B cell (primary cell): ENCODE data around the gene PLD5. TPM values are rescaled to one million over a fixed set of nuclear protein-coding genes. Genes with fewer than 3 reads are reported as not detected.

ENCODE experiments used
- ATAC-seq: fragments of 200-7000 bp; cut with Tn5 transposase; one replicate; pipeline ENCODE4 v1.10.0; 2021; ENCODE audit warnings: low read depth, mild to moderate bottlenecking, moderate number of reproducible peaks, moderate library complexity
- CTCF ChIA-PET: fragments of 350-600 bp; sonication (Branson Sonifier 250); formaldehyde crosslinking; loops from one replicate; lab custom pipeline; 2021; ENCODE audit warnings: antibody characterized with exemption, inconsistent platforms; lab: Charles Lee
- POLR2A ChIA-PET: fragments of 350-600 bp; sonication (Branson Sonifier 250); formaldehyde crosslinking; loops from one replicate; lab custom pipeline; 2021; ENCODE audit warnings: antibody characterized with exemption; lab: Charles Lee
- DNase-seq: peaks from one replicate; pipeline ENCODE4 v3.0.0; 2013
- H2AFZ ChIP-seq: 2 replicates; pipeline ENCODE4 v1.6.1; 2012; ENCODE audit warnings: mild to moderate bottlenecking, low read depth, low read length; ENCODE audit not compliant: insufficient read depth, poor library complexity, severe bottlenecking
- H3K27ac ChIP-seq, 2 donors: 1 replicate in 1 of 2; 2 replicates in 1 of 2; pipeline ENCODE4 v1.5.1; 2012 to 2013; ENCODE audit warnings: low read length in 2 of 2, mild to moderate bottlenecking in 2 of 2, moderate library complexity in 1 of 2
- H3K27me3 ChIP-seq, 4 experiments: fragments of 200-600 bp in 1 of 4; sonication (generic) in 1 of 4; replicated peaks in 1 of 4; 1 replicate in 2 of 4; 2 replicates in 2 of 4; pipeline versions ENCODE4 v1.6.1 to v1.7.0; 2013 to 2016; ENCODE audit warnings: low read length in 3 of 4, mild to moderate bottlenecking in 2 of 4, mixed read lengths in 1 of 4, moderate library complexity in 1 of 4; ENCODE audit not compliant: insufficient read depth in 4 of 4, control insufficient read depth in 3 of 4; ENCODE audit errors: control extremely low read depth in 1 of 4
- H3K36me3 ChIP-seq, 2 experiments: replicated peaks in 1 of 2; 1 replicate in 1 of 2; 2 replicates in 1 of 2; pipeline versions ENCODE4 v1.6.1 to v1.7.1; 2013; ENCODE audit warnings: low read length in 1 of 2; ENCODE audit not compliant: insufficient read depth in 2 of 2, control insufficient read depth in 1 of 2; ENCODE audit errors: control extremely low read depth in 1 of 2, extremely low read depth in 1 of 2
- H3K4me1 ChIP-seq, 2 donors: fragments of 200-600 bp in 1 of 2; sonication (generic) in 1 of 2; 1 replicate in 1 of 2; 2 replicates in 1 of 2; pipeline versions ENCODE4 v1.5.1 to v1.6.1; 2013 to 2017; ENCODE audit warnings: low read length in 2 of 2; ENCODE audit not compliant: control insufficient read depth in 2 of 2, insufficient read depth in 2 of 2
- H3K4me2 ChIP-seq: replicated peaks from 2 replicates; pipeline ENCODE3; 2012; ENCODE audit warnings: mild to moderate bottlenecking, low read depth, low read length; ENCODE audit not compliant: poor library complexity, severe bottlenecking
- H3K4me3 ChIP-seq, 5 experiments: fragments of 200-600 bp in 1 of 5; sonication (generic) in 1 of 5; 1 replicate in 3 of 5; 2 replicates in 2 of 5; pipeline versions ENCODE4 v1.5.1 to v1.7.0; 2011 to 2016; ENCODE audit warnings: low read length in 4 of 5, mild to moderate bottlenecking in 4 of 5, low read depth in 2 of 5, control low read depth in 1 of 5, moderate library complexity in 1 of 5; ENCODE audit not compliant: insufficient read depth in 1 of 5; ENCODE audit errors: control extremely low read depth in 1 of 5, extremely low read depth in 1 of 5
- H3K79me2 ChIP-seq: fragments of 200-600 bp; sonication (generic); one replicate; pipeline ENCODE4 v1.6.0; 2016; ENCODE audit warnings: low read length; ENCODE audit not compliant: control insufficient read depth, insufficient read depth
- H3K9ac ChIP-seq: fragments of 200-600 bp; sonication (generic); 2 replicates; pipeline ENCODE4 v1.6.1; 2017; ENCODE audit warnings: mild to moderate bottlenecking, low read length, moderate library complexity
- H3K9me3 ChIP-seq, 3 donors: one replicate each; pipeline versions ENCODE4 v1.6.1 to v1.7.1; 2013; ENCODE audit warnings: low read length in 2 of 3; ENCODE audit not compliant: control insufficient read depth in 2 of 3, insufficient read depth in 1 of 3; ENCODE audit errors: control extremely low read depth in 1 of 3
- H4K20me1 ChIP-seq: 2 replicates; pipeline ENCODE4 v1.6.0; 2012; ENCODE audit warnings: mild to moderate bottlenecking, low read length; ENCODE audit not compliant: insufficient read depth, control insufficient read depth, poor library complexity, severe bottlenecking
- H3K27ac Mint-ChIP-seq: one replicate; pipeline ENCODE4 v1.8.0; 2021; ENCODE audit warnings: mixed read lengths
- H3K27me3 Mint-ChIP-seq: one replicate; pipeline ENCODE4 v1.8.0; 2021; ENCODE audit warnings: mixed read lengths
- H3K4me1 Mint-ChIP-seq: one replicate; pipeline ENCODE4 v1.8.0; 2021; ENCODE audit warnings: mixed read lengths
- H3K4me3 Mint-ChIP-seq: one replicate; pipeline ENCODE4 v1.8.0; 2021; ENCODE audit warnings: mixed read lengths
- H3K9me3 Mint-ChIP-seq: one replicate; pipeline ENCODE4 v1.8.0; 2022; ENCODE audit warnings: mixed read lengths; ENCODE audit not compliant: insufficient read depth
- EZH2 ChIP-seq: IDR thresholded peaks from 2 replicates; pipeline ENCODE4 v1.6.1; 2012; ENCODE audit warnings: borderline replicate concordance, low read depth, mild to moderate bottlenecking, moderate library complexity, low read length; ENCODE audit not compliant: insufficient read depth, poor library complexity, severe bottlenecking
- WGBS: methylation state at CpG from one replicate; pipeline ENCODE4 v1.1.5; 2013; ENCODE audit warnings: missing lambda C conversion rate; ENCODE audit not compliant: insufficient coverage; 5-methylcytosine and 5-hydroxymethylcytosine counted together
- intact Hi-C: fragments of 100-400 bp; cut with micrococcal nuclease; formaldehyde crosslinking; loops from one replicate; pipeline ENCODE4 v1.10.0; 2022
- polyA plus RNA-seq: library from polyadenylated mRNA; depleted of rRNA; stranded (reverse); fragments of >200 nt; gene quantifications from 2 replicates; pipeline ENCODE4 v1.2.3, GENCODE V29; 2012
- total RNA-seq, 2 donors: library from RNA; stranded (reverse); fragments of 120-200 nt in 1 of 2; gene quantifications; 1 replicate in 1 of 2; 2 replicates in 1 of 2; pipeline versions ENCODE4 v1.2.3 to v1.2.4, GENCODE V29; 2013 to 2022
- TF ChIP-seq, protein P1 (sequence below): fragments of 200-600 bp; IDR thresholded peaks from one replicate; pipeline ENCODE4 v1.8.0; 2022; ENCODE audit warnings: antibody characterized with exemption, mild to moderate bottlenecking

PLD5 gene
- total and polyA plus RNA-seq, 2 donors (not counting 1 experiment from before 2014, with no cell fraction given) = 0.37 to 1.9 TPM

- TF ChIP-seq, protein P1, sequence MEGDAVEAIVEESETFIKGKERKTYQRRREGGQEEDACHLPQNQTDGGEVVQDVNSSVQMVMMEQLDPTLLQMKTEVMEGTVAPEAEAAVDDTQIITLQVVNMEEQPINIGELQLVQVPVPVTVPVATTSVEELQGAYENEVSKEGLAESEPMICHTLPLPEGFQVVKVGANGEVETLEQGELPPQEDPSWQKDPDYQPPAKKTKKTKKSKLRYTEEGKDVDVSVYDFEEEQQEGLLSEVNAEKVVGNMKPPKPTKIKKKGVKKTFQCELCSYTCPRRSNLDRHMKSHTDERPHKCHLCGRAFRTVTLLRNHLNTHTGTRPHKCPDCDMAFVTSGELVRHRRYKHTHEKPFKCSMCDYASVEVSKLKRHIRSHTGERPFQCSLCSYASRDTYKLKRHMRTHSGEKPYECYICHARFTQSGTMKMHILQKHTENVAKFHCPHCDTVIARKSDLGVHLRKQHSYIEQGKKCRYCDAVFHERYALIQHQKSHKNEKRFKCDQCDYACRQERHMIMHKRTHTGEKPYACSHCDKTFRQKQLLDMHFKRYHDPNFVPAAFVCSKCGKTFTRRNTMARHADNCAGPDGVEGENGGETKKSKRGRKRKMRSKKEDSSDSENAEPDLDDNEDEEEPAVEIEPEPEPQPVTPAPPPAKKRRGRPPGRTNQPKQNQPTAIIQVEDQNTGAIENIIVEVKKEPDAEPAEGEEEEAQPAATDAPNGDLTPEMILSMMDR = no peak
- TF ChIP-seq EZH2 = no peak
- Histone ChIP-seq H3K4me1 (no peaks in the 10 kb centered on the region), H4K20me1 (no peaks in the 10 kb centered on the region), H3K36me3 (no peaks in the 10 kb centered on the region), H2AFZ (no peak overlapping the region), H3K9ac (no peak overlapping the region), H3K27ac (no peak overlapping the region), H3K4me2 (no peak overlapping the region), H3K4me3 (no peak overlapping the region), H3K9me3 (peaks cover 0 to 7% (median 0%) of the 10 kb centered on the region in 3 donors), H3K27me3 (no peaks in the 10 kb centered on the region), H3K79me2 (no peaks in the 10 kb centered on the region)
- no peak for DNase-seq
- ChIA-PET CTCF (no interaction called here), POLR2A (no interaction called here)
- peaks cover 4% of the 10 kb centered on the region for H3K27me3 Mint-ChIP-seq
- H3K27ac Mint-ChIP-seq = no peak overlapping the region
- no peak for ATAC-seq
- intact Hi-C loops = no loop called here
- no peaks in the 10 kb centered on the region for H3K4me1 Mint-ChIP-seq
- 57% methylated on average over 3 of the region's 3 CpGs for WGBS
- no peak overlapping the region for H3K4me3 Mint-ChIP-seq
- H3K9me3 Mint-ChIP-seq = no peaks in the 10 kb centered on the region
These were observed 481.3 kb downstream of the PLD5 start for GRCh38 chr1:242043165-242043564.

GRCh38 chr1:242034392-242034791 is 490.1 kb downstream of the PLD5 start:
- H3K27ac Mint-ChIP-seq = no peak overlapping the region
- no peak overlapping the region for H3K4me2 ChIP-seq
- H3K4me3 ChIP-seq = no peak overlapping the region
- H3K27me3 Mint-ChIP-seq = peaks cover 33% of the 10 kb centered on the region
- CTCF ChIA-PET = no interaction called here
- TF ChIP-seq, protein P1 = no peak
- no peak for DNase-seq
- no peaks in the 10 kb centered on the region for H3K36me3 ChIP-seq
- no peaks in the 10 kb centered on the region for H3K4me1 ChIP-seq
- H3K9me3 ChIP-seq = no peaks in the 10 kb centered on the region
- ATAC-seq = no peak
- WGBS = no CpG with 5 or more reads among the region's 5 CpGs
- no peak overlapping the region for H3K27ac ChIP-seq
- intact Hi-C loops = no loop called here
- no peak overlapping the region for H3K9ac ChIP-seq
- no peak overlapping the region for H2AFZ ChIP-seq
- H3K79me2 ChIP-seq = no peaks in the 10 kb centered on the region
- no peaks in the 10 kb centered on the region for H4K20me1 ChIP-seq
- H3K9me3 Mint-ChIP-seq = no peaks in the 10 kb centered on the region
- H3K4me3 Mint-ChIP-seq = no peak overlapping the region
- no peaks in the 10 kb centered on the region for H3K27me3 ChIP-seq
- POLR2A ChIA-PET = no interaction called here
- no peaks in the 10 kb centered on the region for H3K4me1 Mint-ChIP-seq
